HG03571 (cell line): ENCODE data around the gene ZDHHC15.
"Not testable (repeated sequence)": the region's sequence is repeated elsewhere in the genome, so short reads cannot be mapped to it uniquely, and the experiment has no call there.

Experiments used
- ATAC-seq: cut with Tn5 transposase; IDR thresholded peaks from one replicate; pipeline ENCODE4 v1.9.1; 2021; ENCODE audit not compliant: unreplicated experiment

ZDHHC15 gene

DNA sequence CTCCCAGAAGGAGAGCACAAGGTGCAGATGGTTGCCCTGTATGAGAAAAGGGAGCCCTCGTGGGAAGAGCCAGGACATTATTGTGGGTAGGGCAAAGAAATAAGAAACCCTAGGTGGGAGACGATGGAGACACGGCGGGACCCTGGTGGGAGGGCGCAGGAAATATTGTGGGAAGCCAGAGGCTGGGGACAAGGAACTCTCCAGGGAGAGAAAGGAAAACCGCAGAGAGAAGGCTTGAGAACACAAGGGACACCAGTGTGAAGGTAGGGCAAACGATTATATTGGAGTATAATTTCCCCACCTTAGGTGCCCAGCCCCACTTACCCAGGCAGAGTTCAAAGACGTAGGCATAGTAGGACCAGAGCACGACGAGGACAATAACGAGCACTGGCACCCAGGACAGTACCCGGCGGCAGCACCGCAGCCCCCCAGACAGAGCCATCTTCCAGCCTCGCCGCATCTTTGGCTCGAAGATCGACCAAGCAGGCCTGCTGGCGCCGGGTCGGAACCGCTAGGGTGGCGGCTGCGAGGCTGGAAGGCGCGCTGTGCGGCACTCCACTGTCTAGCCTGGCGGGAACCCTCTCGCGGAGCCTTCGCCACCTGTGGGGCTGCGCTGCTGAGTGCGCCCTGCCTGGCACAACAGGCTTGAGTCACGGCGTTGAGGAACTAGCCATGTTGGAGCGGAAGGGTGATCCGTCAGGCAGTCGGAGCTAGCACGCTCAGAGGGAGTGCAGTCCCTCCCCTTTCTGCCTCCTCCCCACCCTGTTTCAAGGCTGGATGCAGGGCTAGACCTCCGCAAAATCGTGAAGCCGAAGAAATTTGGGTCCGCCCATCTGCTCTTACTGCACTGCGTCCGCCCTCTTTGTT, at the start of gene ZDHHC15:
ZDHHC15 (minus strand) TSS at position 473 of the 867 bp plus-strand sequence; CDS start at position 460, 13 bp downstream.
- no peak for ATAC-seq

GRCh38 chrX:75560544-75560943, 37.7 kb upstream of the ZDHHC15 start:
- not testable (repeated sequence) for ATAC-seq

GRCh38 chrX:75547783-75548182, 24.9 kb upstream of the ZDHHC15 start:
- no peak for ATAC-seq

DNA sequence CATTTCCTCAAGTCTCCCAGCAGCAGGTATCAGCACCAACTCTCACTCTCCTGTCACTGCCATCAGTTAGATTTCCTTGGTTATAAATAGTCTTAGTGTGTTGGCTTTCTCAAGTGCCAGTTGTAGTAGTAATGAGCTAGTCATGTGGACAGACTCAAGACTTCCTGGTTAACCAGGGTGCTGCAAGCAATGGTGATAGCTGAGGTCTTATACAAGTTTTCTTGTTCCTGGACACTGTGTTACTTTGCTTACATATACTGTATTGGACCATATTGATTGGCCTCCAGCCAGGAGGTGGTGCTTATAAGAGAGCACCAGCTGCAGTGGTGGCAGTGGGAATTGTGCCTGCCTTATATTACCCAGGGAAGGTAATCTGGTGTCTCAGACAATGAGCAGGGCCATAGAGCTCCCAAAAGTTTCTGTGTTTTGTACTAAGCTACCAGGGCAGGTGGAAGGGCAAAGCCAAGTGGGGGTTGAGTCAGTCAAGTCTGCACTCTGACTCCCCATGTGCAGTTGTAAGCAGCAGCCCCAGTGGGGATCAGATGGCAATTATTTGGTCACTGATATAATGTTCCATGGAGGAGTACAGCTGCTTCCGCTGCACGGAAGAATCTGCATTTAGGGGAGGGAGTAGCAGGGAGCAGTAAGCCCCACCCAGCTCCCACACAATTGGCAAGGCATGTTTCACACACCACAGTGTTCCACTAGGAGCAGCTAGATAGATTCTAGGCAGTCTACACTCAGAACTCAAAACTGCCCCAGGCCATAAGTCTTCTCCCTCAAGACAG, 24.1 kb upstream of the ZDHHC15 start:
- ATAC-seq = no peak

DNA sequence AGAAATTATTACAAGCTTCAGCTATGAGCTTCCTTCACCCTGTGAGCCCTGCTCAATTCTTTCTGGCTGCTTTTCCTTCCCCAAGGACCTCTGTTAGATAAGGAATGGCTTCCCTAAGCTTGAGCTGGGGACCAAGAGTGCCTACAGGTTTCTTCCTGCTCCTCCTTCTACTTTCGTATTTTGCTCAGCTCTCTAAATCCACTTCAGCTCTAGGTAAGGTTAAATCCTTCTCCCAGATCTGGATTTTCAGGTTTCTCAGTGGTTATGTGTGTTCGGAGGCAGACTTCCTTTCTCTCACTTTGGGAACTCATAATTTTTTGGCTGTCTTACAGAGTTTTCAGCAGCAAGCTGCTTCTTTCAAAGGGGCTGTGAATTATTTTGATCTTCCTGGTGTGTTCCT, 21.9 kb upstream of the ZDHHC15 start:
- ATAC-seq = no peak

GRCh38 chrX:75483933-75484332, 38.9 kb downstream of the ZDHHC15 start:
- no peak for ATAC-seq

- ATAC-seq = not testable (repeated sequence)
These were observed 61.1 kb downstream of the ZDHHC15 start for GRCh38 chrX:75461780-75462179.

GRCh38 chrX:75421688-75422230, 101.1 kb downstream of the ZDHHC15 start:
- ATAC-seq = no peak

DNA sequence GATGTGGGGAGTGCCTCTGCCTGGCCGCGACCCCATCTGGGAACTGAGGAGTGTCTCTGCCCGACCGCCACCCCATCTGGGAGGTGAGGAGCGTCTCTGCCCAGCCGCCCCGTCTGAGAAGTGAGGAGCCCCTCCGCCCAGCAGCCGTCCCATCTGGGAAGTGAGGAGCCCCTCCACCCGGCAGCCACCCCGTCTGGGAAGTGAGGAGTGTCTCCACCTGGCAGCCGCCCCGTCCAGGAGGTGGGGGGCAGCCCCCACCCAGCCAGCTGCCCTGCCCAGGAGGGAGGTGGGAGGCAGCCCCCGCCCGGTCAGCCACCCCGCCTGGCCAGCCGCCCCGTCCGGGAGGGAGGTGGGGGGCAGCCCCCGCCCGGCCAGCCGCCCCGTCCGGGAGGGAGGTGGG, 115.7 kb downstream of the ZDHHC15 start:
- not testable (repeated sequence) for ATAC-seq

DNA sequence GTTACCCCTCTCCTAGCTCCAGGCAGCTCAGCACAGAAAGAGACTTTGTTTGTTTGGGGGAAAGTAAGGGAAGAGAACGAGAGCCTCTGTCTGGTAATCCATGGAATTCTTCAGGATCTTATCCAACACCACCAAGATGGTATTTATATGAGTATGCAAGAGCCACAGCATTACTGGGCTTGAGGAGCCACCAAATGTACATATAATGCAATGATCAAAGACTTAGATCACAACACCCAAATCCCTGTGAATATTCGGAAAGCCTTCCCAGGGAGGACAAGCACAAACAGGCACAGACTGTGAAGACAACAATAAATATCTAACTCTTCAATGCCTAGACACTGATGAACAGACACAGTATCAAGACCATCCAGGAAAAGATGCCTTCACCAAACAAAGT, 132.4 kb downstream of the ZDHHC15 start:
- ATAC-seq = no peak

DNA sequence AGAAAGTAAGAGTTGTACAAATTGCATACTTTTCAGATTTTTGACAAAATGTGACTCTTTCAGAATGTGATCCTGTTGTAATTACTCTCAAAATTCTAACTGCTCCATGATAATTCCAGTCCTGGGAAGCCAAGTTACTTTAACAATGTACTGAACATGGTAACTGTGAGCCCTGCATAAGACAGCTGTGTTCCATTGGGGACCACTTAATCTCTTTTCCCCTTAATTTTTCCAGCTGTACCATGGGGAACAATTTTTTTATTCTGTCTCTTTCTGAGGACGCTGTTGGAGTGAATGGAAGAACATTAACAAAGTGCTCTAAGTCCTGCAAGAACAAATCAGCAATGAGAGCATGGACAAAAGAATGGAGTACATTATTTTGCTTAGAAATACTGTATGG, 153.1 kb downstream of the ZDHHC15 start:
- ATAC-seq = no peak

- no peak for ATAC-seq
These were observed 156.0 kb downstream of the ZDHHC15 start for GRCh38 chrX:75366861-75367260.

- no peak for ATAC-seq
These were observed 157.4 kb downstream of the ZDHHC15 start for GRCh38 chrX:75365243-75365975.

DNA sequence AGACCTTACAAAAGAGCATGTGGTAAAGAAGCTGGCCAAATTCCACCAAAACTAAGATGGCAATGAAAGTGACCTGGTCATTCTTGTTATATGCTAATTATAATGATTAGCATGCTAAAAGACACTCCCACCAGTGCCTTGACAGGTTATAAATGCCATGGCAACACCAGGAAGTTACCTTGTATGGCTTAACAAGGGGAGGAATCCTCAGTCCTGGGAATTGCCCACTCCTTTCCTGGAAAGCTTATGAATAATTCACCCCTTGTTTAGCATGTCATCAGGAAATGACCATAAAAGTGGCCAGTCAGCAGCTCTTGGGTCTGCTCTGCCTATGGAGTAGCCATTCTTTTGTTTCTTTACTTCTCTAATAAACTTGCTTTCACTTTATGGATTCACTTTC, 161.0 kb downstream of the ZDHHC15 start:
- ATAC-seq = no peak

GRCh38 chrX:75348601-75349000, 174.2 kb downstream of the ZDHHC15 start:
- not testable (repeated sequence) for ATAC-seq

DNA sequence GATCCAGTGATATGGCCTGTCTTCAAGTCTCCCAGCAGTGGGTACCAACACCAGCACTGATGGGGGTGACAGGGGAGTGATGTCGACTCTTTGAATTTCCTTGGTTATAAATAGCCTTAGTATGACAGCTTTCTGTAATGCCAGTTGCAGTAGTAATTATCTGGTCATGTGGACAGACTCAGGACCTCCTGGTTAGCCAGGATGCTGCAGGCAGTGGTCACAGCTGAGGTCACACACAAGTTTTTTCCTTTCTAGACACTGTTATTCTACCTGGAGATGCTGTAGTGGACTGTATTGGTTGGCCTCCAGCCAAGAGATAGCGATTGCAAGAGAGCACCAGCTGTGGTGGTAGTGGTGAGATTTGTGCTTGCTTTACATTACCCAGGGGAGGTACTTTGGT, 185.3 kb downstream of the ZDHHC15 start:
- ATAC-seq = no peak

- no peak for ATAC-seq
These were observed 187.7 kb downstream of the ZDHHC15 start for GRCh38 chrX:75335127-75335458.

DNA sequence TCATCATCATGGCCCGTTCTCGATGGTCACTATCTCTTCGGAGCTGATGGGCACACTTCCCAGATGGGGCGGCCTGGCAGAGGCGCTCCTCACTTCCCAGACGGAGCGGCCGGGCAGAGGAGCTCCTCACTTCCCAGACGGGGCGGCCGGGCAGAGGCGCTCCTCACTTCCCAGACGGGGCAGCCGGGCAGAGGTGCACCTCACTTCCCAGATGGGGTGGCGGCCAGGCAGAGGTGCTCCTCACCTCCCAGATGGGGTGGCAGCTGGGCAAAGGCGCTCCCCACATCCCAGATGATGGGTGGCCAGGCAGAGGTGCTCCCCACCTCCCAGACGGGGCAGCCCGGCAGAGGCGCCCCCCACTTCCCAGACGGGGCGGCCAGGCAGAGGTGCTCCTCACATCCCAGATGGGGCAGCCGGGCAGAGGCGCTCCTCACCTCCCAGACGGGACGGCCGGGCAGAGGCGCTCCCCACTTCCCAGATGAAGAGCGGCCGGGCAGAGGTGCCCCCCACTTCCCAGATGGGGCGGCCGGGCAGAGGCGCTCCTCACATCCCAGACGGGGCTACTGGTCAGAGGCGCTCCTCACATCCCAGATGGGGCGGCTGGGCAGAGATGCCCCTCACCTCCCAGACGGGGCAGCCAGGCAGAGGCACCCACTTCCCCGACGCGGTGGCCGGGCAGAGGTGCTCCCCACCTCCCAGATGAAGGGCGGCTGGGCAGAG, 188.3 kb downstream of the ZDHHC15 start:
- not testable (repeated sequence) for ATAC-seq

DNA sequence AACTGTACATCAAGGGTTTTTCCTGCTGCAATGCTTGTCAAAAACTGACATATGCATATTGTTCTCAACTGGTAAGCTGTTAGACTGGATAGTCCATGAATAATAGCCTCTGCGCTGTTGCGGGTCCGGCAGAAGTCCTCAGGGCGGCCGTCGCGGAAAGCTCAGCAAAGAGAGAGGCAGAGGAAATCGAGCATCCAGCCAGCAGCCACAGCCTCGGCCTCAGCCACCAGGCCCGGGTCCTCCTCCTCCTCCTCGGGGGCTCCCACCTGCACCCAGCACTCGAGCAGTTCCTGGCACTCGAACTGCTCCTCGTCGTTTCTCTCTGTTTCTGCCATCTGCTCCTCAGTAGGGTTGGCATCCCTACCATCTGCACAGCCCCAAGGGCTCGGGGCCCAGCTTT, 195.2 kb downstream of the ZDHHC15 start:
- ATAC-seq = no peak
